SIG-M5 treated with dmso at 0.1 percent for 504 hours (cell line): Measurements from ENCODE around the gene PDCD1LG2.
A peak's percentile ranks its signal among the peaks of the same experiment; 100 is the strongest.
"Not testable (repeated sequence)": the region's sequence is repeated elsewhere in the genome, so short reads cannot be mapped to it uniquely, and the experiment has no call there.

Source experiments
- DNase-seq: peaks from one replicate; lab custom pipeline; 2025; ENCODE audit not compliant: unreplicated experiment; lab: John Stamatoyannopoulos, UW

Gene PDCD1LG2

GRCh38 chr9:5563417-5563815 lies 53.1 kb downstream of the PDCD1LG2 start:
- DNase-seq = no peak

- DNase-seq = no peak
These were observed 53.6 kb downstream of the PDCD1LG2 start for GRCh38 chr9:5563886-5564285.

- DNase-seq = no peak
These were observed 55.8 kb downstream of the PDCD1LG2 start for GRCh38 chr9:5566054-5566618.

- DNase-seq = no peak
These were observed 58.5 kb downstream of the PDCD1LG2 start for GRCh38 chr9:5568868-5569267.

GRCh38 chr9:5569409-5569808 lies 59.1 kb downstream of the PDCD1LG2 start:
- peak; percentile 31 for DNase-seq

- DNase-seq = no peak
These were observed 59.6 kb downstream of the PDCD1LG2 start for GRCh38 chr9:5569891-5570290.

GRCh38 chr9:5571629-5572232 lies 61.4 kb downstream of the PDCD1LG2 start:
- DNase-seq = no peak

- no peak for DNase-seq
These were observed 63.8 kb downstream of the PDCD1LG2 start for GRCh38 chr9:5574097-5574496.

GRCh38 chr9:5575000-5575399 lies 64.7 kb downstream of the PDCD1LG2 start:
- no peak for DNase-seq

GRCh38 chr9:5577225-5577624 lies 66.9 kb downstream of the PDCD1LG2 start:
- no peak for DNase-seq

- DNase-seq = no peak
These were observed 67.8 kb downstream of the PDCD1LG2 start for GRCh38 chr9:5578018-5578697.

GRCh38 chr9:5578698-5579085 lies 68.4 kb downstream of the PDCD1LG2 start:
- no peak for DNase-seq

- no peak for DNase-seq
These were observed 69.5 kb downstream of the PDCD1LG2 start for GRCh38 chr9:5579881-5580280.

- DNase-seq = no peak
These were observed 70.3 kb downstream of the PDCD1LG2 start for GRCh38 chr9:5580650-5581049.

GRCh38 chr9:5581706-5582105 lies 71.4 kb downstream of the PDCD1LG2 start:
- DNase-seq = not testable (repeated sequence)

GRCh38 chr9:5582835-5583195 lies 72.5 kb downstream of the PDCD1LG2 start:
- DNase-seq = no peak

GRCh38 chr9:5586391-5586802 lies 76.1 kb downstream of the PDCD1LG2 start:
- DNase-seq = no peak

- no peak for DNase-seq
These were observed 76.7 kb downstream of the PDCD1LG2 start for GRCh38 chr9:5587024-5587423.

- no peak for DNase-seq
These were observed 81.9 kb downstream of the PDCD1LG2 start for GRCh38 chr9:5592231-5592630.

GRCh38 chr9:5592904-5593303 lies 82.6 kb downstream of the PDCD1LG2 start:
- DNase-seq = no peak

GRCh38 chr9:5593904-5594303 lies 83.6 kb downstream of the PDCD1LG2 start:
- DNase-seq = peak; percentile 31

- no peak for DNase-seq
These were observed 85.8 kb downstream of the PDCD1LG2 start for GRCh38 chr9:5596173-5596572.
